Left lobe of liver (tissue), 2 donors: Measurements from ENCODE around the gene MRPL10. TPM values are rescaled to one million over a fixed set of nuclear protein-coding genes. Genes with fewer than 3 reads are reported as not detected.
A peak's percentile ranks its signal among the peaks of the same experiment; 100 is the strongest.

ENCODE experiments used
- ATAC-seq: fragments of 200-7000 bp; cut with Tn5 transposase; one replicate; pipeline ENCODE4 v1.9.1; 2020; ENCODE audit warnings: mild to moderate bottlenecking, moderate library complexity
- DNase-seq: peaks from one replicate; pipeline ENCODE4 v3.0.0-alpha.2; 2020; ENCODE audit warnings: low spot score
- total RNA-seq: library from RNA; stranded (reverse); gene quantifications from one replicate; pipeline ENCODE4 v1.2.1, GENCODE V29; 2021
- donor health status: DM: no; HTN: no; CAD: no; lungs with moderate emphysema.
- donor health status: DM: no; HTN: yes; CAD: no.

MRPL10 gene
- total RNA-seq, 1 donor from 2014 or later, result 16.4 TPM

DNA sequence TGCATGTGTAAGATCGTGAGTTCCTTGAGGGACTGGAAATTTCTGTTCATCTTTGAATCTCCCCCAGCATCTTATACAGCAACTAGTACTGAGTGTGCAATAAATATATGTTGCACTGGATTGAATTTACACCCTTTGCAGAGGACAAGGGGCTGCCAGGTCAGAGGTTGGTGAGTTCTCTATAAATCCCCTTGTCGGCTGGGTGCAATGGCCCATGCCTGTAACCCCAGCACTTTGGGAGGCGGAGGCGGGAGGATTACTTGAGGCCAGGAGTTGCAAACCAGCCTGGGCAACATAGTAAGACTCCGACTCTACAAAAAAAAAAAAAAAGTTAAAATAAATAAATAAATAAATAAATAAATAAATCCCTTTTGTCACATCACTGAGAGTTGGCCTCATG, 29.0 kb upstream of the MRPL10 start:
- DNase-seq, result no peak
- no peak for ATAC-seq

- DNase-seq (no peak), ATAC-seq (no peak)
These were observed 26.5 kb upstream of the MRPL10 start for GRCh38 chr17:47857551-47858455.

DNA sequence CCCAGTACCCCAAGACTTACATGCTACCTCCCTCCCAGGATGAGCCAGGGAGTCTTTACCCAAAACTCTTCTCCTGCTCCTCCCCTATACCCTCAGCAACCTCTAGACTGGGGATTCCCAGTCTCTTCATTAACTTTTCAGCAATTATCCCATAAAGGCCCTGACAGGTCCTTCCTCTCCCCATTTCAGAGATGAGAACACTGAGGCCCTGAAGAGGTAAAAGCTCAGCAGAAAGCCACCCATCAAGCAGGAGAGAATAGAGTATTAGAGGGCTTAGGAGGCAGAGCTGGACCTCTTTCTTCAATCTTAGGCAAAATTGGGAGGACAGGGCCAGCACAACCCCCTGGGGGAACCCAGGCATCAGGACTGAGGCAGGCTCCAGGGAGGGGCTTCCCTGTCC, 25.5 kb upstream of the MRPL10 start:
- no peak for ATAC-seq
- no peak for DNase-seq

- no peak for DNase-seq
- no peak for ATAC-seq
These were observed 24.4 kb upstream of the MRPL10 start for GRCh38 chr17:47855737-47856136.

DNA sequence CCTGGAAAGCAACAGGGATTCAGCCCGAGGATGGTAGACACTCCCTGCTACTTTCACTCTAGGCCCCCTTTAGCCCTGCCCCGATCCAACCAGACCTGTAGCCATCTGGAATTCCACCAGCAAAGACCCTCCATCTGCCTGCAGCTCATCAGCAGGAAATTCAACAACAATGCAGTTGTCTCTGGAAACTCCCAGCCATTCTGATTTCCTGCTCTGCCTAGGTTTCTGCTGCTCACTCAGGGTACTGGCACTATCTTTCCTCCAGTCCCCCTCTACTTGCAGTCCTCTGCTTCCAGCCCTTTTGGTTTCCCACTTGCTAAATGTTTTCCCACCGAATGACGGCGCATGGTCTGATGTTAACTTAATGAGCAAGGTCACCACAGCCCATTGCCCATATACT, 22.3 kb upstream of the MRPL10 start:
- ATAC-seq (no peak), DNase-seq (no peak)

DNA sequence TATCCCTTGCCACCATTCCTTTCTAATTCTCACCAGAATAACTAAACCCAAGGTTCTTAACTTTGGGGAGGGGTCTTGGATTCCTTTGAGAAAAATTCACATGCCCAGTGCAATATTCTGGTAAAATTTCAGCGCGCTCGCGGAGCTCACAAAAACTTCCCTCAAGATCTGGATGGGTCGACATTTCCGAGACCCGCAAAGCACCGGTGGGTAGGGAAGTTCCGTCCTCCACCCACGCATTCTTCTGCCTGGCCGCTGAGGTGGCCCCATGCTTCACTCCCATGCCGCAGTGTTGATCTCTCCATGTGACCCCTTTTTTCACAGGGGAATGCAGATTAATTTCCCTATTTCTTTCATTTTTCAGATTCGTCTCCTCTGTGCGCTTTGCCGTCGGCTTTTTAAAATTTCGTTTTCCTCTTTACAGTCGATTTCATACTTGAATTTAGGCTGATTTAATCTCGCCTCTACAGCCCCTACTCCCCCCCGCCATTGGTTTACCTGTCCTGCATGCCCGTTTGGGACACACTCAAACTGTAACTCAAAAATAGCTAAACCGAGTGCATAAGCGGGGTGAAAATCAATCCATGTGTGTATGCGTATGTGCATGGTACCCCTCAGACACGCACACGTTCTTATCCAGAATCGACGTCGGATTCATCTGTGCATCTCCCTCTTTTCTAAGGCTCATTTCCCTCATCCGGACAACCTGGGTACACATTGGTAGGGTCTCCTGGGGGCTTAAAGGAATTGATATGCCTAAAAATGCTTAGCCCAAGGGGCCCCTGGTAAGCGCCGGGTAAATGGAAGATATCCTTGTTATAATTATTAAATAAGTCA, 21.0 kb upstream of the MRPL10 start:
- no peak for ATAC-seq
- no peak for DNase-seq

DNA sequence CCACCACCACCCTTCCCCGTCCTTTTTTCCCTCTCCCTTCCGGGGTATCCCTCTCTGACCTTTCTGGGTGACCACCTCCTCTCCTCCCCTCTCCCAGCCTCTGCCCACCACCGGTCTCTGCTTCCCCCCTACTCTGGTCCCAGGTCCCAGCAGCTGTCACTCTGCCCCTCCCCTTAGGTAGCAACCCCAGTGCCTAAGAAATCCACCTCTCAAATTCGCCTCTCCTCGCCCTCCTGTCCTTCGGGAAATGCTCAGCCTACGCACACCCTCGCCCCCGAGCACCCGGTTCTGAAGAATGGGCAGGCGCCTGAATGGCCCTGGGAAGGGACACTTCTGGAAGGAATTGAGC, 20.4 kb upstream of the MRPL10 start:
- DNase-seq (no peak), ATAC-seq (no peak)

DNA sequence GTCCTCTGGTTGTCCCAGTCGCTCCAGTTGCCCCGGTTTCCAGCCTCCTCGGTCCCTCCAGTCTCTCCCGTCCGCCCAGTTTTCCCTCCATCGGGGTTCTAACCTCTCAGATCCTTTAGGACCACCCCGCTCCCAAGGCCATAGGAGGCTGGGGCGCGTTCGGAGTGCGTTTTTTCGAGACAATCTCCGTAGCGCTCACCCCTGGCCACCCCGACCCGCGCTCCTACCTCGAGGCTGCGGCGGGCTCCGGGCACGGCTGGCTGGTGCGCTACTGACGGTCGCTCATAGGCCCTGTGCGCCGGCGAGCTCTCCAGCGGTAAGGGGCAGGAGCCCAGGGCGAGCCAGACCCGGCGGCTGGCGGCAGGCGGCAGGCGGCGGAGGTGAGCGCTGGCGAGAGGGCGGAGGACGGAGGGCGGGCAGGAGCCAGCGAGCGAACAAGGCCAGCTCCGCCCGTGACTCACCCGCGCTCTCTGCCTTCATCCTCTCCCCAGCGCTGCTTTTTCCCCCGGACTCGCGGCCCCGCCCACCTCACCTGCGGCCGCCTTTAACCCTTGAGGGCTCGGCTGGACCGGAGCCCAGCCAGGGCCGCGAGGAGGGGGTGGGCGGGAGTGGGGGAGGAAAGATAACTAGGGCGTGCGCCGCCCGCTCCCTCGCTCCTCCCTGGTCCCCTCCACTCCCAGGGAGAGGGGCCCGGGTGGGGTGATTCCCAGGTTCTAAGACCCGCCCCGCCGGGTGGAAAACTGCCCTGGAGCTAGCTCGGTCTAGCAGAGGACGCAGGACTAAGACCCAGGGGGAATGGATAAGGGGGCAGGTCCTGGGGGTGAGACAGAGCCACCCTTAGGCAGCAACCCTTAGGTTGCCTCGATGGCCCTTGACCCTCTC, 19.6 kb upstream of the MRPL10 start, which contains the start of gene SP6:
Gene SP6 (minus strand): TSS at position 472 of the 882 bp plus-strand sequence. CDS start 2,734 bp downstream, outside the sequence.
- peak; percentile 69 for DNase-seq

DNA sequence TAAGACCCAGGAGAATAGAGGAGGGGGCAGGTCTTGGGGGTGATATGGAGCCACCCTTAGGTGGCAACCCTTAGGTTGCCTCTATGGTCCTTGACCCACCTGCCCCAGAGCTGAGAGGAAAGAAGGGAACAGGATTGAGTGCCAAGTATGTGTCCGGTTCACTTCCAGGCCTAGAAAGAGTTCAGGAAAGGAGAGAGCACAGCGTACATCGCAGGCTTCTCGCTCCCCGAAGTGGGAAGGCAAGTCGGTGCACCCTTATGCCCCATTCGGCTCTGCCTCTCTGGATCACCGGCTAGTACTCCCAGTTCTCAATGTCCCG, 19.0 kb upstream of the MRPL10 start:
- DNase-seq, result no peak
- no peak for ATAC-seq

More for the DNA sequence above, 19.6 kb upstream of the MRPL10 start, which contains the start of gene SP6:
- peak; percentile 97 for ATAC-seq

- no peak for DNase-seq
- ATAC-seq, result no peak
These were observed 16.8 kb upstream of the MRPL10 start for GRCh38 chr17:47848198-47848513.

DNA sequence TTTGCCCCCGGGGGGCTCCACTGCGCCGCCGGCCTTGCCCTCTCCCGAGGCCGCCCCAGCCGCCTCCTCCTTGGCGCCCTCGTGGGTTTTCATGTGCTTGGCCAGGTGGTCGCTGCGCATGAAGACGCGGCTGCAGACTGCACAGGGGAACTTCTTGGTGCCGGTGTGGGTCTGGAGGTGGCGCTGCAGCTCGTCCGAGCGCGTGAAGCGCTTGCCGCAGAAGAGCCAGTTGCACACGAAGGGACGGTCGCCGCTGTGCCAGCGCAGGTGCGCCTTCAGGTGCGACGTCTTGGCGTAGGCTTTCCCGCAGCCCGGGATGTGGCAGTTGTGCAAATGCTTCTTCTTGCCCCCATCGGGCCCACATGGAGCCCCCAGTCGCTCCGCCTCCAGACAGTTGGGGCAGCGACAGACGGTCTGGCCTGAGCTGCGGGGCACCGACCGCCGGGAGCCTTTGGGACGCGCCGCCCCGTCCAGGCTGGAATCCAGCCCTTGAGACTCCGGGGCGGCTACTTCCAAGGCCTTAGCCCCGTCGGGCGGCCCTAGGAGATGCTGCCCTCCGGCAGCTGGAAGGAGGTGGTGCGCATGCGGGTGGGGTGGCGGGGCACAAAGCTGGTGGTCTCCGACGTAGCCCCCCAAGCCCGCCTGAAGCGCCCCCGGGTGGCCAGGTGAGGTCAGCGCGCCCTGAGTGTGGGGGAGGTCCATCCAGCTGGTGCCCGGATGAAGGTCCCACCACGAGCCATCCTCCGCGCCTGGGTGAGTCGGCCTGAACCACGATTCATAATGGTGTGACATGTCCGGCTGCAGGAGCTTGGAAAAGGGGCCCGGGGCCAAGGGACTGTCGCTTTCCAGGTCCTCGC, 16.2 kb upstream of the MRPL10 start:
- DNase-seq, result no peak
- no peak for ATAC-seq

DNA sequence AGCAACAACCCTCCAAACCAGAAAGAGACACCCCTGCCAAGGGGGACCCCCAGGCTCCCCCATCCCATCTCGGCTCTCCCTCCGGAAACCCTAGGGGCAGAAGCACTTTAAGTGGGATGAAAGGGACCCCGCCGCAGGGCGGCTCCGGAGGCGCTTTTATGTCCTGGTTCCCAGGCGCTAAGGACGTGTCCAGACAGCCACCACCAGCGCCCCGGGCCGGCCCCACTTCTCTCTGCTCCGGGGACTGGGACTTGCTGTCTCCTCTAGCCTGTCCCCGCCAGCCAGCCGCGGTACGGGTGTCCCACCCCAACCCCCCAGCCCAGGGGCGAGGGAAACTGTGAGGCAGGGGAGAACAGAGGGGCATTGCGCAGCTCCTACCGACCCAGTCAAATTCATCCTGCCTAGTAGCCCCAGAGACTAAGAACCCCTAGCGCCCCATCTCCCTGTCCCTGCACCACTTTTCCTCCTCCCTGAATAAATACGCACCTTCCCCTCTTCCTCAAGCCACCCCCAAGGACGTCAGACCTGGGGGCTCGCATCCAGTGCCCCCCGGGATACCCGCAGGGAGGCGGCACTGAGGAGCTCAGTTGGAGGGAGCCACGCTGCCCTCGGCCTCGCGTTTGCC, 15.5 kb upstream of the MRPL10 start:
- DNase-seq (no peak), ATAC-seq (no peak)

DNA sequence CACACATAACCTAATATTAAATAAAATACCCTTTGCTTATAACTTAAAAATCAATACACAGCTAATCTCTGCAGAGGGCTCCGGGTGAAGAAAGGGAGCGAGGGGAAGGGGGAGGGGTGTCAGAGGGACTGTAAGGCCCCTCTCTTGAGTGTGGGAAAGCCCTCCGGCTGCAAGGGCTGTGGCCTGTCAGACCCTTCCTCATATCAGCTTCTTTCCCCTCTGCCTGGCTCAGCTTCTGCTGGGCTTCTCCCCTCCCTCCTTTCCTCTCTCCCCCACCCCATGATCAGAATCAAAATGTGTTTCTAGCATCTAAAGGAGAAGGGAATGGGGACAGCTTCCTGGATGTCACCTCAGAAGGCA, 14.4 kb upstream of the MRPL10 start:
- no peak for DNase-seq
- no peak for ATAC-seq

- DNase-seq (no peak), ATAC-seq (no peak)
These were observed 13.7 kb upstream of the MRPL10 start for GRCh38 chr17:47844814-47845715.

GRCh38 chr17:47844227-47844626, 12.9 kb upstream of the MRPL10 start:
- no peak for ATAC-seq
- DNase-seq, result no peak

DNA sequence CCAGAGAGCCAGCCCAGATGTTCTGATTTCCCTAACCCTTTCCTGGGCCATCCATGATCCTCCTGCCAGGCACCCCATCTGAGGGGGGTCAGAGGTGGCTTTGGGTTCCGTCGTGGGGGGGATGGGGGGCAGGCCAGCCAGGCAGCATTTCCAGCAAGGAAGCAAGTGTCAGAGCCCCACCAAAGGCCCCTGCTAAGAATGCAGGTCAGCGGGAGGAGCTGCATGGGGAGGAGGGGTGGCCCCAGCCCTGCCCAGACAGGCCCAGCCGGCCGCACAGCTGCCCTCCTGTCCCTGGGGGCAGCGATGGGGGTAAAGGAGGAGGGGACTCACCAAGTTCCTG, 12.0 kb upstream of the MRPL10 start:
- DNase-seq (no peak), ATAC-seq (no peak)

- DNase-seq (no peak), ATAC-seq (peak; percentile 7)
These were observed 10.3 kb upstream of the MRPL10 start for GRCh38 chr17:47841488-47842291.
